NOMO-1 treated with dmso at 0.1 percent for 144 hours (cell line): ENCODE results near the gene C19orf47.

Experiments used
- DNase-seq: peaks from one replicate; lab custom pipeline; 2025; ENCODE audit not compliant: unreplicated experiment; lab: John Stamatoyannopoulos, UW

The C19orf47 gene

DNA sequence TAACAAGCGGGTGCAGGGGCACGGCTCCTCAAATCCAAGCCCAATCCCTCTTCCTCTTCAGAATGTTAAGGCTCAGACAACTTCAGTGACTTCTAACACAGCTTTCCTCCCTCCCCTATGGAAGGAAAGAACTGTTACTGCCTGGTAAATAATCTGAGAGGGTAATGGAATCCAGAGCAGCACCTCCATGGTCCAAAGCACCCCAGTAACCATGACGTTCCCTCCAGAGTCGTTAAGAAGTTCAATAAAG, 64.0 kb downstream of the C19orf47 start:
- no peak for DNase-seq

GRCh38 chr19:40283414-40284250, 64.6 kb downstream of the C19orf47 start:
- no peak for DNase-seq

DNA sequence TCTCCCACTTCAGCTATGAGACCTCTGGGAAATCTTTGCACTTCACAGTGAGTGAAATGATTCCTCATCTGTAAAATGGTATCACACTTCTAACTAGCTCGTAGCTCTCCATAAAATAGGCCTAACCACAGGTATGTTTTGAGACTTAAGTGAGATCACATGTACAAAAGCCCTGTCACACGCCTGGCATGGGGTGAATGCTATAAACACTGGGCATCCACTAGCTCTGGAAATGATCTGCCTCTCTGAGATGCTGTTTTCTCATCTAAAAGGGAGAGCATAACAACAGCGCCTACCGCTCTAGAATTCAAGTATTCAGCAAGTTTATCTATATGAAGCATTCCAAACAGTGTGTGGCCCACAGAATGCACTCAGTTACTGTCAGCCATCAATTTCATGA, 65.3 kb downstream of the C19orf47 start:
- no peak for DNase-seq

DNA sequence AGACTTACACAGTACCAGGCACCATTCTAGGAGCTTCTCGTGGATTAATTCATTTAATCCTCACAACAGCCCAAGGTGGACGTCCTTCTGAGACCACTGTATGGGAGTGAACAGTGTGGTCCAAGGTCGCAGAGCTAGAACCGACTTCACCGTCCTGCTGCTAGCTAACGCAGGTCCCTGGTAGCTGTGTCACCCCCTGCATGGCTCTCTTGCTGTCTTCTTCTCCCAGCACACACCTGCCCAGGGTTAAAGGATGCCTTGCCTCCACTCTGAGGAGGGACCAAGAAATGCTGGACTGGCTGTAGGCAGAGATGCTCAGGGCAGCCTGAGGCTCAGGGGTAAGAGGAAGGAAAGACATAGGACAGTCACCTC, 66.0 kb downstream of the C19orf47 start:
- no peak for DNase-seq

- no peak for DNase-seq
Observed at GRCh38 chr19:40281381-40282208, 66.6 kb downstream of the C19orf47 start.

DNA sequence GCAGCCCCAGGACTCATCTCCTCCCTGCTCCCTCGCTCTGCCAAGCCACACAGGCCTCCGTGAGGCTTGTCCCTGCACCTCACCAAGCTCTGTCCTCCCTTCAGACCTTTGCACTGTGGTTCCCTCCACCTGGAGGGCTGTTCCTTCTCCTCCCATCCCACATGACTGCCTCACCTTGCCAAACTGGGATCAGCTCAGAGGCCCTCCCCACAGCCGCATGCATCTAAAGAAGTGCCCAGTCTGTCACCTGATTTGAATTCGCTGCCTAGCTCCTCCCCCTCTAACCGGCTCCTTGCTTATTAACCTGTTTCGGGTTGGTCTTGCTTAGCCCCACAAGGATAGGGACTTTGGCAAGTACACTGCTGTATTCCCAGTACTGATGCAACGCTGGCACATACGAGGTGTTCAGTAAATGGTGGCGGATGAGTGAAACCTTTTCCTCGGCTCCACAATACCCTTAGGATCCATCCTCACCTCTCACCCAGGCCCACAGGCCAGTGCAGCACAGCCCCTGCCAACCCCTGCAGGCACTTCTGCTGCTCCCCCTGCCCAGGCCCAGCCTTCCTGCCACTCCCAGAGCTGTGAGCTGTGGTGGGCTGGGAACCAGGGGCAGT, 67.5 kb downstream of the C19orf47 start:
- DNase-seq: no peak

- no peak for DNase-seq
Observed at GRCh38 chr19:40279761-40280607, 68.2 kb downstream of the C19orf47 start.

DNA sequence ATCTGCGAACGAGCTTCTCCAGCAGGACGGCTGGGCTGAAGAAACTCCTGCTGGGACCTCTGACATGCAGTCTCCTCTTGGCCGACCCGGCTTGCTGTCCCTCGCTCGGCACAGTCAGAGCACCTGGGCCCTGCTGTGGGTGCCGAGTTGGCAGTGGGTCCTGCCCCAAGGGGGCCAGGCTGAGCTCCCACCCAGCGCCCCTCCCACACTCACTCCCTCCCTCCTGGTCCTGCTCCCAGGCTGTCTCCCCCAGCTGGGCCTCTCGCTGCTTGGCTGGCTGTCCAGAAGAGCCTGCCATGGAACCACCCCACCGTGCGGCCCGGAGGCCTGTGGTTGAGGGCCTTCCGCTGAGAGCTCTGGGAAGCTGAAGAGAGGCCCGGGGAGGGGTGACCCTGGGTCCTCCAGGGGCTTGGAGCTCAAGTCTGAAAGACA, 69.1 kb downstream of the C19orf47 start:
- no peak for DNase-seq

GRCh38 chr19:40278361-40279035, 69.7 kb downstream of the C19orf47 start:
- DNase-seq: no peak

DNA sequence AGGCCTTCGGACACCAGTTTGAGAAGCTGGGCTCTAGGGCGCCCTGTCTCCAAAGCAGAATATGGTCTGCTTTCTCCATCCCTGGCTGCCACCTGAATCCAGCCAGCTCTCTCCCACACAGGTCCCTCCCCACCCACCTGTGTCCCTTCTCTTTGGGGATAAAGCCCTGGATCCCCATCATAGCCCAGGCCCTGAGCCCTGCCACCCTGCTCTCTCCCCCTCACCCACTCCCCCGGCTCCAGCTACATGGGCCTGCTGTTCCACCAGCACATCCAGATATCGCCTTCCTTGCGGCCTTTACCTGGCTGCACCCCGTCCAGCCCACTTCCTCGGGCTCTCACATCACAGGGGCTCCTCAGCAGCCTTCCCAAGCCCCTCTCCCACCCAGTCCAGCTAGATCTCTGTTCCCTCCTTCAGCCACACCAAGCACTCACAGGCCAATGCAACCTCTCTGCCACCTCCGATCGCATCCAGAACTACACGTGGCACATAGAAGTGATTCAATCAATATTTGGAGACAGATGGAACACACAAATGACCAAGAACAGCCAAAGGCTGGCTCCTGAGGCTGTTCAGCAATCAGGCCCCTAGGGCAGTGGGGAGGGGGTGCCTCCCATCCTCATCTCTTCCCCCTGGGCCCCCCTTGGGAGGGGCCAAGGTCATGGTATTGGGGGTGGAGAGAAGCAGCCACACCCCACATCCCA, 70.7 kb downstream of the C19orf47 start:
- no peak for DNase-seq

DNA sequence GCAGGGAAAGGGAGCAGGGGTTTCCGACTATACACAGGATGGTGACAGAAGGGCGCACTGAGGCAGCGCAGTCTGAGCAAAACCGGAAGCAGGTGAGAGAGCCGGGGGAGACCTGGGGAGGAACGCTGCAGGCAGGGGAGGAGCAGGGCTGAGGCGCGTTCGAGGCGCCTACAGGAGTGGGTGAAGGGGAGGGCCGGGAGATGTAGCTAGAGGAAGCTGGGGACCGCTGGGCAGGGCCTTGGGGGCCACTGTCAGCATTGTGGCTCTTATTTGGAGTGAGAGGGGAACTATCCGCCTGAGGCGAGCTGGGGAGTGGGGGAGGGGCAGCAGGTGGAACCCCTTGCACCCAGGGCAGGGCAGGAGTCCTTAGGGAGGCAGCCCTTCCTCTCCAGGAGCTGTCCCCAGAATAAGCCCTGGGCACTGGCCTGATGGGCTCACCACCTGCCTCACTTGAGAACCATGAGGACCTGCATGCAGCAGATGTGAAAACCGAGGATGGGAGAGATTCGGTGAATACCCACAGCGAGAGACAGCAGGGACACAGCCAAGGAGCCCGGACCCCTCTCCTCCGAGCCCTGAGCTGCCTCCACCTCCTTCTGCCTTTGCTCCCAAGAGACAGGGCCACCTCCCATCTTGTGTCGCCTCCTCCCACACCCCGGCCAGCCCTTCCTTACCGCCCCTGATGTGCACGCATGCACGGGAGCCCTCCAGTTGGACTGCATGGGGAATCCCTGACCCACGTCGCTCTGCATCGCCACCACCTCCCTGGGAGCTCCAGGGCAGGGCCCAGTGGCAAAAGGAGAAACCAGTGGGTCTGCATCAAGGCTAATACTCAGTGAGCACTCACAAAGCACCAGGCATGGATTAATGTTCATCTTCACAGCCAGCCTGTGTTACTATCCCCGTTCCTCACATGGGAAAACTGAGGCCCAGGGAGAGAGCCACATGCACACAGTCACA, 73.3 kb downstream of the C19orf47 start:
- DNase-seq: no peak

GRCh38 chr19:40273469-40274360, 74.5 kb downstream of the C19orf47 start:
- no peak for DNase-seq

DNA sequence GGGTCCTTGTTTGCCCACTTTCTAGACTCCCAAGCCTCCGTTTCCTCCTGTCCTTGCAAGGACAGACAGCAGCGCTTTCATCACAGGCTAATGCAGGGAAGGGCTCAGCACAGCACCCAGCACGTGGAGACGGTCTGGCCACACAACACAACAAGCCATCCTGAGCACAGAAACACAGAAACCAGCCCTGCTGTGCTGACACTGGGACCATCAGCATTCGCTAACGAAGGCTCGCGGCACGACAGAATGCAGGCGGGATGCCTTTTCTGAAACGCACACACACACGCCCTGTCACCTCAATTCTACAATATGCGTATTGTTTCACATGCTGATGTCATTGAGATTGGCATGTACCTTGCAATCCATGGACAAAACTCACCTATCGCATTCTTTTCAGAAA, 75.9 kb downstream of the C19orf47 start:
- DNase-seq: no peak

DNA sequence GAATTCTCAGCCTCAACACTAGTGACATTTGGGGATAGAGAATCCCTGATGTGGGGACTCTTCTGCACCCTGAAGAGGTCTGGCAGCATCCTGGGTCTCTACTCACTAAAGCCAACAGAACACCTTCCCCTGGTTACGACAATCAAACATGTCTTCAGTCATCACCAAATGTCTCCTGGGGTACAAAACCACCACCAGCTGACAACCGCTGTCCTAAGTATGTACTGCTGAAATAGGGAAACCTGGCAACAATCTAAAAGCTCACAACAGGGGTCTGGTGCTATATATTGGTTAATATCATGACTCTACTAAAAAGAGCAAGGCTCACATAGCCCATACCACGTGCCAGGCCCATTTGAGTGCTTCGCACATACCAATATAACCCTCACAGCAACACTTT, 76.5 kb downstream of the C19orf47 start:
- DNase-seq: no peak

DNA sequence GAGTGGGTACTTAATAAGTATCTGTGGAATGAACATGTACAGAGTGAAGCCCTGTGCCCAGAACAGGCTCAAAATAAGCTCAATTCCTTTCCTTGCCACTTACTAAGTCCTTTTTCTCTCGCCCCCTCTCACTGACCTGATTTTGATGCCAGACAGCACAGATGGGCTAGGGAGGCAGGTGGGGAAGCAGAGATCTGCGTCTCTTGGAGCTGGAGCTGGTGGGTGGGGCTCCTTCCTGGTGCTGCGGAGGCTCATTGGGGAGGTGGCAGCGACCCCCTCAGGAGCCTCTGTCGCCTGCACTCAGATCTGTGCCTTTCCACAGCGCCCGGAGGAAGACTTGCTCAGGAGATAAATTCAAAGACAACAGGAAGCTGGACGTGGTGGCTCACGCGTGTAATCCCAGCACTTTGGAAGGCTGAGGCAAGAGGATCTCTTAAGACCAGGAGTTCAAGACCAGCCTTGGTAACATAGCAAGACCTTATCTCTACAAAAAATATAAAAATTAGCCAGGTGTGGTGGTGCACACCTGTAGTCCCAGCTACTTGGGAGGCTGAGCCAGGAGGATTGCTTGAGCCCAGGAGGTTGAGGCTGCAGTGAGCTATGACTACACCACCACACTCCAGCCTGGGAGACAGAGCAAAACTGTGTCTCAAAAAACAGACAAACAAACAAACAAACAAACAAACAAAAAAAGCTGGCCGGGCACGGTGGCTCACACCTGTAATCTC, 77.7 kb downstream of the C19orf47 start:
- DNase-seq: no peak
